PC-9 (cell line): ENCODE measurements around the gene CDC42BPA.

Experiments used
- CTCF ChIP-seq: fragments of 200-600 bp; sonication (generic); conservative IDR thresholded peaks from 2 replicates; pipeline ENCODE4 v1.6.1; 2017; ENCODE audit warnings: mixed run types, antibody characterized with exemption, mild to moderate bottlenecking, moderate library complexity
- EZH2 ChIP-seq: fragments of 200-600 bp; sonication (generic); IDR thresholded peaks from 2 replicates; pipeline ENCODE4 v1.8.0; 2017; ENCODE audit warnings: antibody characterized with exemption, low read depth

DNA sequence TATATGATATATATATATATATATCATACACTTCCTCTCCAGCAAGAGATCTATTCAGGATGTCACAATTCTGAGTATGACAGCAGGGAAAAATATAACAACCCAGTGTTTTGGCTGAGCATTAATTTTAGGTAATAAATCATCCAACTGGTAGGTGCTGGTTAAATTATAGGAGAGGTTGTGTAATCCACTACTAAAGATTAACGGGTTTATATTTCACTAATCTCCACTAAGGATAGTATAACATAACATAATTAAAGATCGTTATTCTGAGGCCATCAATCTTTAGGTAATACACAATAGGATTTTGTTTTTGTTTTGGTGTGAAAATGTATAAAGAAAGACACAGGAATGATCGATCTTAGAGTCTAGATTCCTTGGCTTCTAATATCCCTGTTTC, 276.0 kb downstream of the CDC42BPA start:
- TF ChIP-seq CTCF (no peak), EZH2 (no peak)
